Prostate gland (tissue), 2 donors: Measurements from ENCODE around the gene EME2.

ENCODE experiments used
- CTCF ChIP-seq, 4 experiments: fragments of 200-600 bp in 2 of 4; fragments of 450-650 bp in 2 of 4; sonication (generic) in 2 of 4; IDR thresholded peaks; 1 replicate in 3 of 4; 2 replicates in 1 of 4; pipeline ENCODE4 v1.5.1; 2016 to 2019; ENCODE audit warnings: antibody characterized with exemption in 4 of 4, mild to moderate bottlenecking in 2 of 4, moderate library complexity in 2 of 4
- POLR2AphosphoS5 ChIP-seq: sonication (generic); formaldehyde crosslinking; IDR thresholded peaks from one replicate; pipeline ENCODE4 v1.6.1; 2017; ENCODE audit warnings: antibody characterized with exemption

GRCh38 chr16:1761751-1762150 lies 10.9 kb upstream of the EME2 start:
- no peak for TF ChIP-seq CTCF (IDR thresholded peaks at IDR 0.05)
- TF ChIP-seq POLR2AphosphoS5 = no peak
